Transverse colon (tissue), 4 donors: ENCODE measurements around the gene C15orf39. TPM values are rescaled to one million over a fixed set of nuclear protein-coding genes. Genes with fewer than 3 reads are reported as not detected.

Source experiments
- DNase-seq: peaks from one replicate; pipeline ENCODE4 v3.0.0-alpha.2; 2019
- H3K27ac ChIP-seq, 4 donors: fragments of 200-600 bp; sonication (generic); 2 replicates each; pipeline ENCODE4 v1.5.1; 2016 to 2018; ENCODE audit warnings: inconsistent platforms in 4 of 4
- H3K27me3 ChIP-seq: fragments of 200-600 bp; sonication (generic); 2 replicates; pipeline ENCODE4 v1.5.1; 2017; ENCODE audit warnings: inconsistent platforms
- H3K36me3 ChIP-seq, 4 donors: fragments of 200-600 bp; sonication (generic); 2 replicates each; pipeline ENCODE4 v1.5.1; 2017 to 2019; ENCODE audit warnings: inconsistent platforms in 4 of 4
- H3K4me1 ChIP-seq, 4 donors: fragments of 200-600 bp; sonication (generic); 2 replicates each; pipeline ENCODE4 v1.5.1; 2017 to 2020; ENCODE audit warnings: inconsistent platforms in 4 of 4
- H3K4me3 ChIP-seq, 4 donors: fragments of 200-600 bp; sonication (generic); 1 replicate in 1 of 4; 2 replicates in 3 of 4; pipeline versions ENCODE4 v1.5.1 to v1.6.1; 2017 to 2019; ENCODE audit warnings: inconsistent platforms in 4 of 4
- H3K9me3 ChIP-seq, 2 donors: fragments of 200-600 bp; sonication (generic); 2 replicates each; pipeline ENCODE4 v1.5.1; 2017 to 2019; ENCODE audit warnings: inconsistent platforms in 2 of 2
- CTCF ChIP-seq, 5 experiments: fragments of 200-600 bp in 3 of 5; fragments of 450-650 bp in 2 of 5; sonication (generic) in 3 of 5; IDR thresholded peaks; 1 replicate in 2 of 5; 2 replicates in 3 of 5; pipeline ENCODE4 v1.5.1; 2016 to 2017; ENCODE audit warnings: antibody characterized with exemption in 5 of 5, inconsistent platforms in 3 of 5, mild to moderate bottlenecking in 2 of 5, moderate library complexity in 1 of 5
- EP300 ChIP-seq: sonication (generic); formaldehyde crosslinking; IDR thresholded peaks from one replicate; pipeline ENCODE4 v1.6.1; 2017; ENCODE audit warnings: antibody characterized with exemption, low read depth
- POLR2A ChIP-seq: fragments of 450-650 bp; IDR thresholded peaks from one replicate; pipeline ENCODE4 v1.6.1; 2016; ENCODE audit warnings: antibody characterized with exemption, mild to moderate bottlenecking, moderate library complexity
- POLR2AphosphoS5 ChIP-seq, 3 donors: sonication (generic); formaldehyde crosslinking; IDR thresholded peaks; one replicate each; pipeline ENCODE4 v1.6.1; 2016; ENCODE audit warnings: antibody characterized with exemption in 3 of 3
- WGBS, 2 donors: methylation state at CpG; one replicate each; pipeline ENCODE4 v1.1.5; 2018; ENCODE audit warnings: low coverage in 1 of 2; 5-methylcytosine and 5-hydroxymethylcytosine counted together
- in situ Hi-C, 4 donors: fragments of 200-750 bp; cut with MboI; loops; one replicate each; pipeline versions ENCODE4 v1.15.0 to v1.15.1; 2017; ENCODE audit warnings: low sequenced_read_pairs in 3 of 4, low pct_ligation_motif_present in 1 of 4, low pct_unique_long_range_greater_than_20kb in 1 of 4
- intact Hi-C: fragments of 100-400 bp; cut with DNase I; formaldehyde crosslinking; loops from one replicate; pipeline ENCODE4 v1.15.1; 2023; ENCODE audit warnings: low total_unique reads
- total RNA-seq, 4 donors: library from RNA; depleted of rRNA; stranded (reverse); fragments of >200 nt; gene quantifications; one replicate each; pipeline ENCODE4 v1.1.0, GENCODE V29; 2016

Gene C15orf39
- total RNA-seq, 4 donors from 2014 or later, result 20.9 to 27.9 (median 26.7) TPM

GRCh38 chr15:75191235-75191634, 10.4 kb upstream of the C15orf39 start:
- Histone ChIP-seq H3K27ac (no peak overlapping the region), H3K9me3 (no peaks in the 10 kb centered on the region), H3K4me1 (peaks cover 5 to 9% (median 7%) of the 10 kb centered on the region in 4 donors), H3K4me3 (no peak overlapping the region), H3K36me3 (no peaks in the 10 kb centered on the region), H3K27me3 (no peaks in the 10 kb centered on the region)
- intact Hi-C loops (no loop called here), in situ Hi-C loops (no loop called here)
- no peak for DNase-seq
- WGBS, 2 donors, result 90% methylated on average over 2 of the region's 2 CpGs; no CpG with 5 or more reads in 1 of the 2 donors
- TF ChIP-seq POLR2AphosphoS5 (IDR thresholded peaks at IDR 0.05) (no peak), POLR2A (no peak), EP300 (no peak), CTCF (IDR thresholded peaks at IDR 0.05) (no peak)

GRCh38 chr15:75192307-75192706, 9.4 kb upstream of the C15orf39 start:
- H3K4me1 ChIP-seq, result peaks cover 5 to 9% (median 7%) of the 10 kb centered on the region in 4 donors
- no peak for DNase-seq
- H3K27me3 ChIP-seq, result no peaks in the 10 kb centered on the region
- intact Hi-C loops (no loop called here), in situ Hi-C loops (no loop called here)
- no peaks in the 10 kb centered on the region for H3K36me3 ChIP-seq
- H3K27ac ChIP-seq, result no peak overlapping the region
- WGBS, 2 donors, result 96% methylated on average over 4 of the region's 4 CpGs; no CpG with 5 or more reads in 1 of the 2 donors
- no peaks in the 10 kb centered on the region for H3K9me3 ChIP-seq
- TF ChIP-seq POLR2A, result no peak
- TF ChIP-seq EP300, result no peak
- TF ChIP-seq POLR2AphosphoS5 (IDR thresholded peaks at IDR 0.05), result no peak
- no peak for TF ChIP-seq CTCF (IDR thresholded peaks at IDR 0.05)
- no peak overlapping the region for H3K4me3 ChIP-seq

GRCh38 chr15:75193272-75193671, 8.4 kb upstream of the C15orf39 start:
- no peaks in the 10 kb centered on the region for H3K27me3 ChIP-seq
- no peaks in the 10 kb centered on the region for H3K36me3 ChIP-seq
- TF ChIP-seq POLR2AphosphoS5 (IDR thresholded peaks at IDR 0.05), result no peak
- TF ChIP-seq POLR2A, result no peak
- TF ChIP-seq EP300, result no peak
- no peak for TF ChIP-seq CTCF (IDR thresholded peaks at IDR 0.05)
- in situ Hi-C loops, result no loop called here
- H3K4me1 ChIP-seq, result peaks cover 5 to 9% (median 7%) of the 10 kb centered on the region in 4 donors
- no peak overlapping the region for H3K27ac ChIP-seq
- intact Hi-C loops, result no loop called here
- no peak overlapping the region for H3K4me3 ChIP-seq
- H3K9me3 ChIP-seq, result no peaks in the 10 kb centered on the region
- no peak for DNase-seq
- WGBS, 2 donors, result 79% methylated on average over 3 of the region's 3 CpGs; no CpG with 5 or more reads in 1 of the 2 donors

- Histone ChIP-seq H3K27ac (no peak overlapping the region), H3K27me3 (no peaks in the 10 kb centered on the region), H3K9me3 (no peaks in the 10 kb centered on the region), H3K36me3 (no peaks in the 10 kb centered on the region), H3K4me3 (no peak overlapping the region), H3K4me1 (peaks cover 5 to 12% (median 7%) of the 10 kb centered on the region in 4 donors)
- in situ Hi-C loops, result no loop called here
- 88 to 100% methylated on average over 1 to 3 of the region's 3 CpGs for WGBS, 2 donors
- TF ChIP-seq POLR2A (no peak), EP300 (no peak), POLR2AphosphoS5 (IDR thresholded peaks at IDR 0.05) (no peak), CTCF (IDR thresholded peaks at IDR 0.05) (no peak)
- DNase-seq, result no peak
- intact Hi-C loops, result no loop called here
Measured at GRCh38 chr15:75193976-75194375, 7.7 kb upstream of the C15orf39 start.
